ENCODE measurements around the gene ESPNL.
"Not testable (repeated sequence)": the region's sequence is repeated elsewhere in the genome, so short reads cannot be mapped to it uniquely, and the experiment has no call there.

The ESPNL gene

GRCh38 chr2:238107525-238108422, 7.6 kb downstream of the ESPNL start:
- no peak overlapping the region for H3K27ac Mint-ChIP-seq
- H3K9me3 Mint-ChIP-seq = peaks cover 7% of the 10 kb centered on the region
- H3K36me3 Mint-ChIP-seq (ENCODE audit: low read depth) = no peaks in the 10 kb centered on the region
- peaks cover 8% of the 10 kb centered on the region for H3K4me1 Mint-ChIP-seq (ENCODE audit: low read depth)
- no peak overlapping the region for H3K4me3 Mint-ChIP-seq
- no peak for DNase-seq
- H3K27me3 Mint-ChIP-seq = no peaks in the 10 kb centered on the region

- no peaks in the 10 kb centered on the region for H3K27me3 Mint-ChIP-seq
- H3K9me3 Mint-ChIP-seq = peaks cover 11% of the 10 kb centered on the region
- no peaks in the 10 kb centered on the region for H3K36me3 Mint-ChIP-seq (ENCODE audit: low read depth)
- peaks cover 8% of the 10 kb centered on the region for H3K4me1 Mint-ChIP-seq (ENCODE audit: low read depth)
- no peak overlapping the region for H3K27ac Mint-ChIP-seq
- no peak for DNase-seq
- no peak overlapping the region for H3K4me3 Mint-ChIP-seq
Observed at GRCh38 chr2:238108423-238109183, 8.5 kb downstream of the ESPNL start.

- Mint-ChIP-seq H3K4me3 (no peak overlapping the region), H3K9me3 (peaks cover 13% of the 10 kb centered on the region), H3K4me1 (ENCODE audit: low read depth) (peaks cover 5% of the 10 kb centered on the region), H3K36me3 (ENCODE audit: low read depth) (no peaks in the 10 kb centered on the region), H3K27me3 (peaks cover 7% of the 10 kb centered on the region), H3K27ac (no peak overlapping the region)
- DNase-seq = no peak
Observed at GRCh38 chr2:238113611-238114010, 13.5 kb downstream of the ESPNL start.

- no peaks in the 10 kb centered on the region for H3K36me3 Mint-ChIP-seq (ENCODE audit: low read depth)
- no peak overlapping the region for H3K4me3 Mint-ChIP-seq
- DNase-seq = no peak
- H3K27ac Mint-ChIP-seq = no peak overlapping the region
- peaks cover 13% of the 10 kb centered on the region for H3K9me3 Mint-ChIP-seq
- H3K4me1 Mint-ChIP-seq (ENCODE audit: low read depth) = peaks cover 1% of the 10 kb centered on the region
- peaks cover 7% of the 10 kb centered on the region for H3K27me3 Mint-ChIP-seq
Observed at GRCh38 chr2:238114331-238114841, 14.2 kb downstream of the ESPNL start.

- Mint-ChIP-seq H3K4me3 (no peak overlapping the region), H3K9me3 (peaks cover 13% of the 10 kb centered on the region), H3K36me3 (ENCODE audit: low read depth) (no peaks in the 10 kb centered on the region), H3K27me3 (peaks cover 9% of the 10 kb centered on the region), H3K27ac (no peak overlapping the region), H3K4me1 (ENCODE audit: low read depth) (no peaks in the 10 kb centered on the region)
- DNase-seq = no peak
Observed at GRCh38 chr2:238114851-238115660, 14.9 kb downstream of the ESPNL start.

GRCh38 chr2:238115709-238116108, 15.6 kb downstream of the ESPNL start:
- H3K4me3 Mint-ChIP-seq; DNase-seq; H3K27me3 Mint-ChIP-seq; H3K4me1 Mint-ChIP-seq (ENCODE audit: low read depth); H3K36me3 Mint-ChIP-seq (ENCODE audit: low read depth); H3K27ac Mint-ChIP-seq: not testable (repeated sequence)
- H3K9me3 Mint-ChIP-seq = peaks cover 13% of the 10 kb centered on the region

GRCh38 chr2:238116298-238117198, 16.4 kb downstream of the ESPNL start:
- Mint-ChIP-seq H3K4me1 (ENCODE audit: low read depth) (no peaks in the 10 kb centered on the region), H3K27me3 (peaks cover 9% of the 10 kb centered on the region), H3K9me3 (peaks cover 13% of the 10 kb centered on the region), H3K27ac (no peak overlapping the region), H3K36me3 (ENCODE audit: low read depth) (no peaks in the 10 kb centered on the region), H3K4me3 (no peak overlapping the region)
- no peak for DNase-seq

GRCh38 chr2:238117199-238118154, 17.3 kb downstream of the ESPNL start:
- peaks cover 9% of the 10 kb centered on the region for H3K9me3 Mint-ChIP-seq
- H3K27me3 Mint-ChIP-seq = peaks cover 9% of the 10 kb centered on the region
- no peak for DNase-seq
- no peaks in the 10 kb centered on the region for H3K36me3 Mint-ChIP-seq (ENCODE audit: low read depth)
- no peaks in the 10 kb centered on the region for H3K4me1 Mint-ChIP-seq (ENCODE audit: low read depth)
- H3K27ac Mint-ChIP-seq = no peak overlapping the region
- no peak overlapping the region for H3K4me3 Mint-ChIP-seq

GRCh38 chr2:238119756-238120462, 19.8 kb downstream of the ESPNL start:
- Mint-ChIP-seq H3K9me3 (no peaks in the 10 kb centered on the region), H3K4me1 (ENCODE audit: low read depth) (no peaks in the 10 kb centered on the region), H3K4me3 (no peak overlapping the region), H3K27me3 (peaks cover 9% of the 10 kb centered on the region), H3K27ac (no peak overlapping the region), H3K36me3 (ENCODE audit: low read depth) (no peaks in the 10 kb centered on the region)
- no peak for DNase-seq

- H3K36me3 Mint-ChIP-seq (ENCODE audit: low read depth) = no peaks in the 10 kb centered on the region
- no peak overlapping the region for H3K4me3 Mint-ChIP-seq
- DNase-seq = no peak
- no peak overlapping the region for H3K27ac Mint-ChIP-seq
- H3K4me1 Mint-ChIP-seq (ENCODE audit: low read depth) = no peaks in the 10 kb centered on the region
- no peaks in the 10 kb centered on the region for H3K9me3 Mint-ChIP-seq
- peaks cover 9% of the 10 kb centered on the region for H3K27me3 Mint-ChIP-seq
Observed at GRCh38 chr2:238120463-238121298, 20.5 kb downstream of the ESPNL start.

- H3K27me3 Mint-ChIP-seq = peaks cover 9% of the 10 kb centered on the region
- no peaks in the 10 kb centered on the region for H3K36me3 Mint-ChIP-seq (ENCODE audit: low read depth)
- H3K4me3 Mint-ChIP-seq = no peak overlapping the region
- no peak for DNase-seq
- H3K4me1 Mint-ChIP-seq (ENCODE audit: low read depth) = no peaks in the 10 kb centered on the region
- no peak overlapping the region for H3K27ac Mint-ChIP-seq
- H3K9me3 Mint-ChIP-seq = no peaks in the 10 kb centered on the region
Observed at GRCh38 chr2:238121511-238122286, 21.6 kb downstream of the ESPNL start.
